Nephron (organoid): ENCODE data around the gene KCNJ9.

Experiments
- H3K27ac Mint-ChIP-seq, 3 experiments: 2 replicates each; pipeline ENCODE4 v1.8.0; 2020; ENCODE audit warnings: mixed read lengths in 3 of 3, mild to moderate bottlenecking in 2 of 3, moderate library complexity in 1 of 3
- H3K27me3 Mint-ChIP-seq: 2 replicates; pipeline ENCODE4 v1.8.0; 2021; ENCODE audit warnings: low read depth, mild to moderate bottlenecking, moderate library complexity, mixed read lengths
- H3K36me3 Mint-ChIP-seq: 2 replicates; pipeline ENCODE4 v1.8.0; 2020; ENCODE audit warnings: low read depth, mixed read lengths
- H3K4me1 Mint-ChIP-seq: 2 replicates; pipeline ENCODE4 v1.8.0; 2020; ENCODE audit warnings: mixed read lengths
- H3K4me3 Mint-ChIP-seq, 3 experiments: 2 replicates each; pipeline ENCODE4 v1.8.0; 2020; ENCODE audit warnings: mild to moderate bottlenecking in 3 of 3, mixed read lengths in 3 of 3, moderate library complexity in 2 of 3
- H3K9me3 Mint-ChIP-seq: 2 replicates; pipeline ENCODE4 v1.8.0; 2020; ENCODE audit warnings: mixed read lengths
- TF ChIP-seq, protein P1 (sequence below), 3 experiments: fragments of 200-600 bp; sonication (generic); IDR thresholded peaks; one replicate each; pipeline ENCODE4 v1.5.0; 2021; ENCODE audit warnings: antibody characterized with exemption in 3 of 3; ENCODE audit not compliant: unreplicated experiment in 3 of 3

The KCNJ9 gene

DNA sequence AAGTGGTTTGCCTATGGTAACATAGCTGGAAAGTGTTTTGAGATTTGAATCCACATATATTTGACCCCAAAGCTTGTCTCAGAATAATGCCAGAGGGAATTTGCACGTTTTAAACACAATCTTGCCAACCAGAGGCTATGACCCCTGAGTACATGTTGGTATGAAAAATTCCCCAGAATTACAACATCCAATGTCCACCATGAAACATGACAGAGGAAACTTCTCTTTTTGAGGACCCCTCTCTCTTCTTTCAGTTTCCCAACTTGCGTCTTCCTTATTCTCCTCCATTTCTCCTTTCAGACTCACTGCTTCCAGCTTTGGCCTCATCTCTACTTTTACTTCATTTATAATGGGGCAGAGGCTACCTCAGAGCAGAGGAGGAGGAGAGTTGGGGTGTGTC lies 5.5 kb upstream of the KCNJ9 start:
- Mint-ChIP-seq H3K4me3 (no peak overlapping the region), H3K27me3 (peaks cover 81% of the 10 kb centered on the region), H3K4me1 (no peaks in the 10 kb centered on the region), H3K9me3 (no peaks in the 10 kb centered on the region), H3K36me3 (no peaks in the 10 kb centered on the region), H3K27ac (no peak overlapping the region)
- TF ChIP-seq, protein P1, sequence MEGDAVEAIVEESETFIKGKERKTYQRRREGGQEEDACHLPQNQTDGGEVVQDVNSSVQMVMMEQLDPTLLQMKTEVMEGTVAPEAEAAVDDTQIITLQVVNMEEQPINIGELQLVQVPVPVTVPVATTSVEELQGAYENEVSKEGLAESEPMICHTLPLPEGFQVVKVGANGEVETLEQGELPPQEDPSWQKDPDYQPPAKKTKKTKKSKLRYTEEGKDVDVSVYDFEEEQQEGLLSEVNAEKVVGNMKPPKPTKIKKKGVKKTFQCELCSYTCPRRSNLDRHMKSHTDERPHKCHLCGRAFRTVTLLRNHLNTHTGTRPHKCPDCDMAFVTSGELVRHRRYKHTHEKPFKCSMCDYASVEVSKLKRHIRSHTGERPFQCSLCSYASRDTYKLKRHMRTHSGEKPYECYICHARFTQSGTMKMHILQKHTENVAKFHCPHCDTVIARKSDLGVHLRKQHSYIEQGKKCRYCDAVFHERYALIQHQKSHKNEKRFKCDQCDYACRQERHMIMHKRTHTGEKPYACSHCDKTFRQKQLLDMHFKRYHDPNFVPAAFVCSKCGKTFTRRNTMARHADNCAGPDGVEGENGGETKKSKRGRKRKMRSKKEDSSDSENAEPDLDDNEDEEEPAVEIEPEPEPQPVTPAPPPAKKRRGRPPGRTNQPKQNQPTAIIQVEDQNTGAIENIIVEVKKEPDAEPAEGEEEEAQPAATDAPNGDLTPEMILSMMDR (IDR thresholded peaks at IDR 0.05; ENCODE audit: unreplicated experiment in 3 of 3), result no peak

GRCh38 chr1:160076295-160076694 lies 5.0 kb upstream of the KCNJ9 start:
- no peaks in the 10 kb centered on the region for H3K9me3 Mint-ChIP-seq
- H3K4me3 Mint-ChIP-seq, result no peak overlapping the region
- no peak overlapping the region for H3K27ac Mint-ChIP-seq
- TF ChIP-seq, protein P1 (IDR thresholded peaks at IDR 0.05; ENCODE audit: unreplicated experiment in 3 of 3), result no peak
- H3K27me3 Mint-ChIP-seq, result peaks cover 82% of the 10 kb centered on the region
- H3K4me1 Mint-ChIP-seq, result no peaks in the 10 kb centered on the region
- no peaks in the 10 kb centered on the region for H3K36me3 Mint-ChIP-seq

DNA sequence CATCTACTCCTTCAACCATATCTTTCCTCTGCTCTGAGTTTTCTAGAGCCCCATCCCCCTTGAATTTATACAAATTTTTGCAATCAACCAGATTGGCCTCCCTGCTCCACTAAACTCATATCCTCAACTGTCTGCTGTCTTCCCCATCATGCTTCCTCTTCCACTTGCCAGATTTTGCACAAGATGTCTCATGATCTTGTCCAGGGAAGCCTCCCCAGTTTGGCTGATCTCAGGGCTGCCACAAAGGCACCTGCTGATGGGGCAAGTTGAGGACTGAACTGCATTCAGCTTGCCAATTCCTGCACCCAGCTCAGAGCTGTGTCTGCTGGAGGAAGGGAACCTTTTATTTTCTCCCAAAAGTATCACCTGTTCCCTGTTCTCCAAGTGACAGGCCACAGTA lies 3.9 kb upstream of the KCNJ9 start:
- H3K4me1 Mint-ChIP-seq, result no peaks in the 10 kb centered on the region
- H3K36me3 Mint-ChIP-seq, result no peaks in the 10 kb centered on the region
- H3K4me3 Mint-ChIP-seq, result no peak overlapping the region
- TF ChIP-seq, protein P1 (IDR thresholded peaks at IDR 0.05; ENCODE audit: unreplicated experiment in 3 of 3), result no peak
- H3K27me3 Mint-ChIP-seq, result peaks cover 84% of the 10 kb centered on the region
- H3K27ac Mint-ChIP-seq, result no peak overlapping the region
- no peaks in the 10 kb centered on the region for H3K9me3 Mint-ChIP-seq

- H3K4me1 Mint-ChIP-seq, result no peaks in the 10 kb centered on the region
- TF ChIP-seq, protein P1 (IDR thresholded peaks at IDR 0.05; ENCODE audit: unreplicated experiment in 3 of 3), result peak; percentile 38 to 60 (median 47)
- no peak overlapping the region for H3K4me3 Mint-ChIP-seq
- peaks cover 86% of the 10 kb centered on the region for H3K27me3 Mint-ChIP-seq
- H3K36me3 Mint-ChIP-seq, result no peaks in the 10 kb centered on the region
- no peaks in the 10 kb centered on the region for H3K9me3 Mint-ChIP-seq
- H3K27ac Mint-ChIP-seq, result no peak overlapping the region
These were observed 2.7 kb upstream of the KCNJ9 start for GRCh38 chr1:160078512-160079195.

DNA sequence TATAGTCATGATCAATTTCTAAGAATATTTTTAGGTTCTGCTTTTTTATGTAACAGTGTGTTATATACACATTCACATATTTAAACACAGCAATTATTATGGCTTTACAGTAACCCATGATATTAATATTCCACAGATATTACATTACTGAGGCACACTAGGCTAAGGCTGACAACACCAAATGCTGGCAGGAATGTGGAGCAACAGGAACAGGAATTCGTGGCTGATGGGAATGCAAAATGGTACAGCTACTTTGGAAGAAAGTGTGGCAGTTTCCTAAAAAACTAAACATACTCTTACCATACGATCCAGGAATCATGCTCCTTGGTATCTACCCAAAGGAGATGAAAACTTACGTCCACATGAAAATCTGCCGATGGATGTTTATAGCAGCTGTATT lies 1.9 kb upstream of the KCNJ9 start:
- Mint-ChIP-seq H3K4me1 (no peaks in the 10 kb centered on the region), H3K27me3 (peaks cover 90% of the 10 kb centered on the region), H3K9me3 (no peaks in the 10 kb centered on the region), H3K36me3 (no peaks in the 10 kb centered on the region), H3K27ac (no peak overlapping the region), H3K4me3 (no peak overlapping the region)
- TF ChIP-seq, protein P1 (IDR thresholded peaks at IDR 0.05; ENCODE audit: unreplicated experiment in 3 of 3), result no peak
